ENCODE measurements around the gene SERINC2. TPM values are rescaled to one million over a fixed set of nuclear protein-coding genes. Genes with fewer than 3 reads are reported as not detected.

The SERINC2 gene
- total and polyA plus RNA-seq, 4 donors, result 4.9 to 66.4 (median 38.7) TPM

- DNase-seq (ENCODE audit: low spot score), result no peak
- 95% methylated on average over 12 of the region's 12 CpGs for WGBS
- TF ChIP-seq SP1 (IDR thresholded peaks at IDR 0.05) (no peak), REST (IDR thresholded peaks at IDR 0.05) (no peak), NR2F2 (IDR thresholded peaks at IDR 0.05) (no peak), CTCF (IDR thresholded peaks at IDR 0.05; ENCODE audit: low read depth, low read length, missing input control) (no peak), YY1 (IDR thresholded peaks at IDR 0.05) (no peak), HNF4A (conservative IDR thresholded peaks at IDR 0.05) (no peak), ZBTB33 (IDR thresholded peaks at IDR 0.05) (no peak), EGR1 (IDR thresholded peaks at IDR 0.05; ENCODE audit: low read depth in 2 of 2) (no peak), FOXA1 (IDR thresholded peaks at IDR 0.05) (no peak), MAX (IDR thresholded peaks at IDR 0.05) (no peak), RAD21 (IDR thresholded peaks at IDR 0.05) (no peak), RXRA (IDR thresholded peaks at IDR 0.05) (no peak), FOXA2 (IDR thresholded peaks at IDR 0.05) (no peak), GABPA (IDR thresholded peaks at IDR 0.05 in 1 of 2, conservative IDR thresholded peaks at IDR 0.05 in 1 of 2) (no peak), JUND (IDR thresholded peaks at IDR 0.05) (no peak), HNF4G (IDR thresholded peaks at IDR 0.05) (no peak), TAF1 (conservative IDR thresholded peaks at IDR 0.05) (no peak), ATF3 (IDR thresholded peaks at IDR 0.05) (no peak)
These were observed 15.6 kb downstream of the SERINC2 start for GRCh38 chr1:31428436-31429221.

More at GRCh38 chr1:31428436-31429221, 15.6 kb downstream of the SERINC2 start:
- Histone ChIP-seq H3K4me3 (ENCODE audit: low read depth in 1 of 3, low read length in 3 of 3) (no peak overlapping the region), H3K36me3 (ENCODE audit: control insufficient read depth in 4 of 4, insufficient read depth in 3 of 4, low read depth in 1 of 4, low read length in 3 of 4) (peaks cover 0 to 27% (median 3%) of the 10 kb centered on the region in 4 donors), H3K9ac (ENCODE audit: low read depth in 1 of 2, low read length in 2 of 2) (no peak overlapping the region), H3K9me3 (ENCODE audit: control insufficient read depth in 4 of 4, low read length in 3 of 4) (no peaks in the 10 kb centered on the region), H3K27ac (ENCODE audit: low read depth in 1 of 2, low read length in 2 of 2) (no peak overlapping the region), H3K27me3 (ENCODE audit: control insufficient read depth in 4 of 4, insufficient read depth in 4 of 4, low read length in 3 of 4) (no peaks in the 10 kb centered on the region), H3K4me1 (ENCODE audit: control insufficient read depth in 4 of 4, insufficient read depth in 4 of 4, low read length in 3 of 4) (peaks cover 0 to 5% (median 1%) of the 10 kb centered on the region in 4 donors)

Data from liver (tissue), 9 donors.